Measurements from ENCODE around the gene ZNF765. TPM values are rescaled to one million over a fixed set of nuclear protein-coding genes. Genes with fewer than 3 reads are reported as not detected.
"Not testable (repeated sequence)": the region's sequence is repeated elsewhere in the genome, so short reads cannot be mapped to it uniquely, and the experiment has no call there.

Gene ZNF765
- total RNA-seq, 1 donor from 2014 or later: 4.7 TPM

GRCh38 chr19:53468628-53469027 is 73.7 kb downstream of the ZNF765 start:
- DNase-seq; ATAC-seq; intact Hi-C loops (cut with micrococcal nuclease): not testable (repeated sequence)

GRCh38 chr19:53471916-53472315 is 77.0 kb downstream of the ZNF765 start:
- ATAC-seq: no peak
- DNase-seq: no peak
- intact Hi-C loops (cut with micrococcal nuclease): no loop called here

- intact Hi-C loops (cut with micrococcal nuclease); DNase-seq; ATAC-seq: not testable (repeated sequence)
Measured at GRCh38 chr19:53474832-53475231, 79.9 kb downstream of the ZNF765 start.

DNA sequence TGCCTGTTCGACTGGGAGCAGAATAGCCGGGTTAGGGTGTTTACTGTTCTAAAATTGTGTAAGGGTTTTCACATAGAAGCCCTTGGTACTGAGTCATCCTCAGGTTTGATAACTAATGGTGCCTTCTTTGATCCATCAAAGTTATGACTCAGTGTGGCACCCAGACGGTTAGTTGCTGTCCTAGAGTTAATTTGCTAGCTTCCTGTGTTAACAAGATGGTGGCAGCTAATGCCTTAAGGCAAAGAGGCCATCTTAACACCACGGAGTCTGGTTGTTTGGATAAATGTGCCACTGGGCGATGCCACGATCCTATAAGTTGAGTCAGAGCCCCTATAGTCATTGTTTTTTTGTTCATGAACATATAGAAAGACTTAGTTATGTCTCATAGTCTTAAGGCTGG is 80.5 kb downstream of the ZNF765 start:
- ATAC-seq; intact Hi-C loops (cut with micrococcal nuclease); DNase-seq: not testable (repeated sequence)

Other genes starting within 250 kb of the ZNF765 start
- gene ZNF347, start 236.1 kb upstream of the ZNF765 start, total RNA-seq: 6.6 TPM
- 0.64 TPM for gene ZNF665, start 201.8 kb upstream of the ZNF765 start, total RNA-seq
- 22.9 TPM for gene ZNF677, start 140.3 kb upstream of the ZNF765 start, total RNA-seq
- gene VN1R2, start 136.9 kb upstream of the ZNF765 start, total RNA-seq: not detected
- gene VN1R4, start 127.4 kb upstream of the ZNF765 start, total RNA-seq: not detected
- gene ZNF845, start 61.4 kb upstream of the ZNF765 start, total RNA-seq: 3.5 TPM
- 2.5 TPM for gene ZNF525, start 29.4 kb upstream of the ZNF765 start, total RNA-seq
- 4.1 TPM for gene ZNF761, start 36.8 kb downstream of the ZNF765 start, total RNA-seq
- gene ZNF813, start 72.6 kb downstream of the ZNF765 start, total RNA-seq: 1.3 TPM
- gene ZNF331, start 143.0 kb downstream of the ZNF765 start, total RNA-seq: 10.7 TPM
- not detected for gene DPRX, start 236.8 kb downstream of the ZNF765 start, total RNA-seq